GM21529 (cell line): ENCODE results near the gene DCDC2C.

Experiments
- ATAC-seq: cut with Tn5 transposase; IDR thresholded peaks from one replicate; pipeline ENCODE4 v1.9.1; 2021; ENCODE audit not compliant: unreplicated experiment

Gene DCDC2C

GRCh38 chr2:3708576-3708975, 5.2 kb downstream of the DCDC2C start:
- no peak for ATAC-seq

- ATAC-seq = no peak
These were observed 5.8 kb downstream of the DCDC2C start for GRCh38 chr2:3709225-3709624.

- ATAC-seq = no peak
These were observed 9.0 kb downstream of the DCDC2C start for GRCh38 chr2:3712424-3712823.

DNA sequence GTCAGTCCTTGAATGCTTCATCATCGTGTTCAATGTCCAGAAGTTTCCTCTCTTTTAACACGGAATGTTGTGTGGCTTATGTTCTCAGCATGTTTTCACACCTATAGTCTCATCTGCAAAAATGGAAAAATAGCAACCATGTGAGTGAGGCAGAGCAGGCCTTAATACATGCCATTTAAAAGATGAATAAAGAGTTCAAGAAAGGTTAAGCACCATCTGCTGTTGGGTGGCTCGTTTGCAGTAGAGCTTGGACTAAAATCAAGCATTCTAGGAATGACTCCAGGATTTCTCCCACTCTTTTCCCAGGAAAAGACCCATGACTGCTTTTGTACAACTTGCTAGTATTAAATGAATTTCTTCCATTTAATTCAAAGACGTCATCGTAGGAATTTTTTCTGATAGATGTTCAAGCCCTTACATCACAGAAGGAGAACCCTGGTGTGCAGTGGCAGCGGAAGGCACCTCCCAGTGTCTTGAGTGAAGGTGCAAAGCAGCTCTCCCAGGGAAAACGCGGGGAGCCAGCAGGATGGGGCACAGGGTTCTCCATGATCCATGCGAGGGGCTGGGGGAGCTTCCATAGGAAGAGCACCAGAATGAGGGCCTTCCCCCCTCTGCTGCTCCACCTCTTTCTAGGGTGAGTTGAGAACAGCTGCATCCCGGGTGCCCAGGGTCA, 9.6 kb downstream of the DCDC2C start:
- ATAC-seq = no peak

- no peak for ATAC-seq
These were observed 15.3 kb downstream of the DCDC2C start for GRCh38 chr2:3718679-3719078.

DNA sequence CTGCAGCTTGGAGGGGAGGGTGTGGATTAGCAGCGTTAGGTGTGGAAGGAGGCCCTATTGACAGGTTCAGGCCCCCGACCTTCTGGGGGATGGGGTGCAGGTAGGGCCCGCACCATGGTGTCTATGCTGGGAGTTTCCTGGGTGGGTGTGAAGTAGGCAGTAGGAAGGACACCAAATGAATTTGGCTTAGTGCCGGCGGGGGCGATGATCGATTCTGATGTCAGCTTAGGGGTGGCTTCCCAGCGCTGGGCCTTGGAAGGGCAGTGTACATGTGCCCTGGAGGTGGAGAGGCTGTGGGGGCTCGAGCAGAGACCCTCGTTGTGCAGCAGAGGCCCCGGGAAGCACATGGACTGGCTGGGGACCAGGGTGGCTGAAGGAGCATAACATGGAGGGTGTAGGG, 21.6 kb downstream of the DCDC2C start:
- ATAC-seq = no peak

- no peak for ATAC-seq
These were observed 22.3 kb downstream of the DCDC2C start for GRCh38 chr2:3725458-3726250.

DNA sequence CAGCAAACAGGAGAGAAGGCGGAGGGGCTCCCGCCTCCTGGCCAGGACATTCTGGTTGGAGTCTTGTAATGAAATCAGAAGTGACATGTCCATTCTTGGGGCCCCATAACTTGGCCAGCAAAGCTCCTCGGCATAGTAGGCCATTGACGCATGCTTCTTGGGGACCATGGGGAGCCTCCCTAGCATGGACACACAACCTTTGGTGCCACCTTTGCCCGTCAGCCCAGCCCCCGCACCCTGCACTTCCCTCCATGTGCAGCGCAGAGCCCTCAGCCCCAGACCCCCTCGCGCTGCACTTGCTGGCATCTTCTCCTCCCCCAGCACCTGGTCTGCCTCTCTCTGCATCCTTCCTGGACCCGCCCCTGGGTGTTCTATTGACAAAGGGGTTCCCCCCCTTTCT, 23.1 kb downstream of the DCDC2C start:
- no peak for ATAC-seq

DNA sequence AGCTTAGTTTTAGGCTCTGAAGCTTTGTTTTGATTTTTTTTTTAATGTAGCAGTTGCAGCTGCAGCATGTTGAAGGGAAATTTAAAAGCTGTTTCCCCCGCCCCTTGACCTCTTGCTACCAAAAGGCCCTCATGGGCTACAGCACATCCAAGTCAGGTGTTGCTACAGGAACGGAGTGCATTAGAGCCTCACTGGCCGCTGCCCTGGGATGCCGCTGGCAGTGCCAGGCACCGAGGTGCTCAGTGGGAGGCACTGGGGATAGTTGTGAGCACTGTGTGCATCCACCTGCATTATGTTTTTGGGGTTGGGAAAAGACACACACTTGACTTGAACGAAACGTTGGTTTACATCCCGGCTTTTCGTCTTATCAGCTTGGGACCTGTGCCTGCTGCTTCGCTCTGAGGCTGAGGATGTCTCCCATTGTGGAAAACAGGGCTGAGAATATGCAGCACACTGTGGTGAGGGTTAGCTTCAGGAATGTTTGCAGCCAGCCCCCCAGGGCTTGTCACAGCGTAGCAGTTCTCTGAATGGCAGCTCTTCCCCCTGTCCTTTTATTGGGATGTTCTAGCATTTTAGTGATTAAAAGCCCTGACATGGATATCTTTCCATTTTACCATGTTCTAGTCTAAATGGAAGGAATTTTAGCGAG, 24.1 kb downstream of the DCDC2C start:
- ATAC-seq = no peak

- peak; percentile 54 for ATAC-seq
These were observed 25.0 kb downstream of the DCDC2C start for GRCh38 chr2:3728104-3729054.

DNA sequence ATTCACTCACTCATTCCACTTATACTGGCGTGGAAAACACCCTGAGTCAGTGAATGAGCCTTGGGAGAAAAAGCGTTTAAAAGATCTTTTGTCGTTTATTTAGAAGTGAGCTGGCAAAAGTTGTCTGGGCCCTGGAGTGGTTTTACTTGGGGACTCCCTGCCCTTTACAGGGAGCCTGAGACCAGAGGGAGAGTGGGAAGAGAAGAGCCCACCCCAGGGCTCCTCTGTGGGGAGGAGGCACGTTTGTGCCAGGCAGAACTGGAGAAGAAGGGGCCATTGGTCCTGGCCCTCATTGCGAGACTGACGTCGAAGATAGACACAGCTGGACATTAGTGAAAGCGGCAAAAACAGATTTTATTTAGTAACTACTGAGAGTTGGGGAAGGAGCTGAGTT, 25.7 kb downstream of the DCDC2C start:
- no peak for ATAC-seq

- no peak for ATAC-seq
These were observed 26.4 kb downstream of the DCDC2C start for GRCh38 chr2:3729786-3730185.

DNA sequence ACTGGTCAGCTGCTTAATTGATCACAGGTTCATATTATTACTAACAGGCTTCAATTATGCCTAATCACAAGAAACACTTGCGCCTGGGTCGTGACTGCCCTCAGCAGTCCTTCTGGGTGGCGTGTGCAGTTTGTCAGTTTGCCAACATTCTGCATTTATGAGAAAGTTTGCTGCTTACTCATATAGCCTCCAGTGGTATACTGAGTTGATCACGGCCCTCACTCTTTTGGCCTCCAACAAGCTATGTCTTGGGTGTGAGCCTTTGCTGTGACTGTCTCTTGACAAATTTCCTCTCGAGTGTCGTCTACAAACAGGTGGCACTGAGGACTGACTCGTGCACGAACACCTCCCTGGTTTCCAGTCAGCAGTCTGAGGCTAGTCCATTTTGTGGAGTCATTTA, 27.3 kb downstream of the DCDC2C start:
- ATAC-seq = no peak

GRCh38 chr2:3731829-3732228, 28.5 kb downstream of the DCDC2C start:
- no peak for ATAC-seq

GRCh38 chr2:3736112-3736511, 32.7 kb downstream of the DCDC2C start:
- no peak for ATAC-seq

DNA sequence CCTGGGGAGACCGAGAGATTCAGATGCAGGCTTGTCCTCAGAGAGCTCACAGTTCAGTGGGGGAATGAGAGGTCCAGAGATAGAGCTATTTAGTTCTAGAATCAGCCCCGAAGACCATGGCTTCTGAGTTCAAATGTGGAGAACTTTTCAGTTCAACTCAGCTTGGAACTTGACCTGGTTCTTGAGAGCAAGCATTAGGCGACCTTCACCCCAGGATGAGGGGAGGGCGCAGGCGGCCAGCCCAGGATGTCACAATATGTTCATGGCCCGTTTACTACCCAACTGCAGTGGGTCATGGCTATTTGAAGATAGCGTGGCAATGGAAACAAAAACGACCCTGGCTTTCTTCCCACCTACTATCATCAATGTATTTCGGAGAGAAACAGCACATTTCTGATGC, 33.8 kb downstream of the DCDC2C start:
- ATAC-seq = no peak

GRCh38 chr2:3738454-3738853, 35.1 kb downstream of the DCDC2C start:
- no peak for ATAC-seq

DNA sequence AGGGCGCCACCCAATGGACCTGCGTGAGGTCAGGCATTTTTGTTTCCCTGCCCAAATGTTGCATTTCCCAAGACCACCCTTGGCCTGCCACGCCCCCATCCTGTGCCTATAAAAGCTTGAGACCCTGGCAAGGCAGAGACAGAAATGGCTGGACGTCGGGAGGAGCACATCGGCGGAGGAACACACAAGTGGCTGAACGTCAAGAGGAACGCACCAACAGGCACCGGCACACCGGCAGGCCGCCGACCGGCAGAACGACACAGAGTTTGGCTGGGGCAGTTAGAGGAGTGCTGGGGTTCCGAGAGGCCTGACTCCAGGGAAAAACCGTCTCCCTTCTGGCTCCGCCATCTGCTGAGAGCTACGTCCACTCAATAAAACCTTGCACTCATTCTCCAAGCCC, 35.9 kb downstream of the DCDC2C start:
- ATAC-seq = no peak

GRCh38 chr2:3741396-3741795, 38.0 kb downstream of the DCDC2C start:
- no peak for ATAC-seq

- no peak for ATAC-seq
These were observed 38.7 kb downstream of the DCDC2C start for GRCh38 chr2:3741867-3742602.
